ENCODE data around the gene ZNF689.

ZNF689 gene

DNA sequence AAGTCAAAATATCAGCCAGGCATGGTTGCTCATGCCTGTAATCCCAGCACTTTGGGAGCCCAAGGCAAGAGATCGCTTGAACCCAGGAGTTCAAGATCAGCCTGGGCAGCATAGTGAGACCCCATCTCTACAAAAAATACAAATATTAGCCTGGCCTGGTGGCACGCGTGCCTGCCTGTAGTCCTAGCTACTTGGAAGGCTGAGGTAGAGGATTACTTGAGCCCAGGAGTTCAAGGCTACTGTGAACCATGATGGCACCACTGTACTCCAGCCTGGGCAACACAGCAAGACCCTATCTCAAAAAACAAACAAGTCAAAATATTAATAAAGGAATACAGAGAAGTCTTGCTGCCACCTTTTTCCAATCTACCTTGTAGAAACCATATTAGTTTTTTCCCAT, 4.2 kb downstream of the ZNF689 start:
- Histone ChIP-seq H3K4me1 (peaks cover 6 to 28% (median 13%) of the 10 kb centered on the region in 4 donors), H3K4me3 (no peak overlapping the region), H3K36me3 (peaks cover 31 to 64% (median 46%) of the 10 kb centered on the region in 3 donors), H3K27me3 (no peaks in the 10 kb centered on the region), H3K9me3 (no peaks in the 10 kb centered on the region), H3K27ac (no peak overlapping the region)
- no peak for DNase-seq
- intact Hi-C loops (cut with DNase I; ENCODE audit: low total_unique reads): no loop called here
- TF ChIP-seq, protein P1, sequence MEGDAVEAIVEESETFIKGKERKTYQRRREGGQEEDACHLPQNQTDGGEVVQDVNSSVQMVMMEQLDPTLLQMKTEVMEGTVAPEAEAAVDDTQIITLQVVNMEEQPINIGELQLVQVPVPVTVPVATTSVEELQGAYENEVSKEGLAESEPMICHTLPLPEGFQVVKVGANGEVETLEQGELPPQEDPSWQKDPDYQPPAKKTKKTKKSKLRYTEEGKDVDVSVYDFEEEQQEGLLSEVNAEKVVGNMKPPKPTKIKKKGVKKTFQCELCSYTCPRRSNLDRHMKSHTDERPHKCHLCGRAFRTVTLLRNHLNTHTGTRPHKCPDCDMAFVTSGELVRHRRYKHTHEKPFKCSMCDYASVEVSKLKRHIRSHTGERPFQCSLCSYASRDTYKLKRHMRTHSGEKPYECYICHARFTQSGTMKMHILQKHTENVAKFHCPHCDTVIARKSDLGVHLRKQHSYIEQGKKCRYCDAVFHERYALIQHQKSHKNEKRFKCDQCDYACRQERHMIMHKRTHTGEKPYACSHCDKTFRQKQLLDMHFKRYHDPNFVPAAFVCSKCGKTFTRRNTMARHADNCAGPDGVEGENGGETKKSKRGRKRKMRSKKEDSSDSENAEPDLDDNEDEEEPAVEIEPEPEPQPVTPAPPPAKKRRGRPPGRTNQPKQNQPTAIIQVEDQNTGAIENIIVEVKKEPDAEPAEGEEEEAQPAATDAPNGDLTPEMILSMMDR (IDR thresholded peaks at IDR 0.05): no peak

DNA sequence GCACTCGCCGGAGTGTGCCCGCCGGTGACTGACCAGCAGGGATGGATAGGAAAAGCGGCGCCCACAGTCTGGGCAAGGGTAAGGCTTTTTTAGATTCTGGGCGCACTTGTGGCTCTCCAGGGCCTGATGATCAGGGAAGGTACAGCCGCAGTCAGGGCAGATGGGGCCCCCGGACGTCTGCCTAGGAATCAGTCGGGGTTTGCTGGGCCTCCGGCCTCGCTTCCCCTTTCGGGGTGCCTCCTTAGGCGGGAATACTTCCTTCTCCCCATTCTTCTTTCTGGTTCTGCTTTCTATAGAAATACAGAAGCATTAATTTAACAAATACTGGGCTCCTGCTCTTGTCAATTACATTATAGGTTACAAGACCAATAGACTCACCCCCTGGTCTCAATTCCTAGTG, 5.0 kb downstream of the ZNF689 start:
- intact Hi-C loops (cut with DNase I; ENCODE audit: low total_unique reads): no loop called here
- TF ChIP-seq, protein P1 (IDR thresholded peaks at IDR 0.05): no peak

DNA sequence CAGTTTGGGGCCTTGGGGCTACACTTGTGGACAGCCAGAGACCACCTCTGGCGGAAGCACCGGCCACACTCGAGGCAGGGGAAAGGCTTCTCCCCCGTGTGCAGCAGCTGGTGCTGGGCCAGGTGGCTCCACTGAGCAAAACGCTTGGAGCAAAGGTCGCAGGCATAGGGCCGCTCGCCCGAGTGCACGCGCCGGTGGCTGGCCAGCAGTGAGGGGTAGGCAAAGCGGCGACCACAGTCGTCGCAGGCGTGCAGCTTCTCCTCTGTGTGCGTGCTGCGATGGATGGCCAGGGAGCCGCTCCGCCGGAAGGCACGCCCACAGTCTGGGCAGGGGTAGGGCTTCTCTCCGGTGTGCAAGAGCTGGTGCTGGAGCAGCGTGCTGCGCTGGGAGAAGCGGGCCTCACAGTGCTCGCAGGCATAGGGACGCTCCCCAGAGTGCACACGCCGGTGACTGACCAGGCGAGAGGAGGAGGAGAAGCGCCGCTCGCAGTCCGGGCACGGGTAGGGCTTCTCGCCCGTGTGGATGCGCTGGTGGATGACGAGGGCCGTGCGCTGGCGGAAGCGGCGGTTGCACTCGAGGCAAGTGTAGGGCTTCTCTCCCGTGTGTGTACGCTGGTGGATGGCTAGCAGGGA, 5.8 kb downstream of the ZNF689 start:
- Histone ChIP-seq H3K27ac (no peak overlapping the region), H3K4me1 (peaks cover 0 to 20% (median 7%) of the 10 kb centered on the region in 4 donors), H3K27me3 (no peaks in the 10 kb centered on the region), H3K36me3 (peaks cover 31 to 64% (median 46%) of the 10 kb centered on the region in 3 donors), H3K4me3 (no peak overlapping the region), H3K9me3 (no peaks in the 10 kb centered on the region)
- TF ChIP-seq, protein P1 (IDR thresholded peaks at IDR 0.05): no peak
- intact Hi-C loops (cut with DNase I; ENCODE audit: low total_unique reads): no loop called here
- no peak for DNase-seq

More for the DNA sequence above, 5.0 kb downstream of the ZNF689 start:
- no peak overlapping the region for H3K4me3 ChIP-seq
- no peaks in the 10 kb centered on the region for H3K27me3 ChIP-seq
- H3K27ac ChIP-seq: no peak overlapping the region
- no peaks in the 10 kb centered on the region for H3K9me3 ChIP-seq
- no peak for DNase-seq
- peaks cover 0 to 21% (median 7%) of the 10 kb centered on the region in 4 donors for H3K4me1 ChIP-seq
- H3K36me3 ChIP-seq: peaks cover 31 to 64% (median 46%) of the 10 kb centered on the region in 3 donors

DNA sequence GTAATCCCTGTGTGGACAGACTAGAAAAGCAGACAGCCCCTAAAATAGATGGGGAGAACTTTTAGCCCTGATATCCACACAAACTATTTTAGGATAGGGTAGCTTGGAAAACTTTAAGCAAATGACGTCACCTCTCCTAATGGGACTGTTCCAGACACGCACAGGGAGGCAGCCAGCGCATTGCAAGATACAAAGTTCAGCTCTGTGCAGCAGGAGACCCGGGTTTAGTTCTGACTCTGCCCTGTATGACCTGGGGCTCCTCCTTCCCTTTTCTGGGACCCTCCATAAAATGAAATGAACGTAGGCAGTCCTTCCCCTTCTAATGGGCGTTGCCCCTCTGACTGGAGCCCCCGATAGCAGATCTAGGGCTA, 6.3 kb downstream of the ZNF689 start:
- H3K27ac ChIP-seq: no peak overlapping the region
- intact Hi-C loops (cut with DNase I; ENCODE audit: low total_unique reads): no loop called here

DNA sequence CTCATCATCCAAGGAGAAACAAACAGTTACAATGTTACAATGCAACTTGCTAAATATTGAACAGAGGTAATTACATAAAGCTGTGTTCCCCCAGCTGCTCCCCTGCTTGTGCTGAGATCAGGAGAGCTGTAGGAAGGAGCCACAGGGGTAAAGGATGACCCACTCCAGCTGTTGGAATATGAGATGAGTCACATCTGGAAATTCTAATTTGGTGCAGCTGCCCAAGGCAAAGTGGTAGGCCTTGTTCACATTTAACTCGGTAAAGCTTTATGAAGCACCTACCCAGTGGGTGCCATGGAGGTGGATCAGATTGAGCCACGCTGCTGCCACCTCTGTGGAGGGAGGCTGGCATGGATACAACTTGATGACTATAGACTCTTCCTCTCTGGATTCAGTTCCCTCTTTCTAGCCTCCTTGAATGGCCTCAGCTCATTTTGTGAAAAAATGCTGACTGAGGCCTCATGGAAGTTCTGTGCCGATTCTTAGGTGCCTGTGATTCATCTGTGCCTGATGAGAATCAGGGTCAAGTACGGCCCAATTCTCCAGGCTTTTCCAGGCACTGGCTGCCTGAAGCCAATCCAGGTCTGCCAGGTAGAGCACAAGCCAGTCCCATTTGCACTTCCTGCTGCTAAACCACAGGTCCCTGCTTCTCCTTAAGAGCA, 7.4 kb downstream of the ZNF689 start:
- intact Hi-C loops (cut with DNase I; ENCODE audit: low total_unique reads): no loop called here
- Histone ChIP-seq H3K4me1 (peaks cover 0 to 4% (median 0%) of the 10 kb centered on the region in 4 donors), H3K27ac (no peak overlapping the region), H3K4me3 (no peak overlapping the region), H3K36me3 (peaks cover 27 to 60% (median 42%) of the 10 kb centered on the region in 3 donors), H3K9me3 (no peaks in the 10 kb centered on the region), H3K27me3 (no peaks in the 10 kb centered on the region)
- DNase-seq: no peak
- TF ChIP-seq, protein P1 (IDR thresholded peaks at IDR 0.05): no peak

More for the DNA sequence above, 6.3 kb downstream of the ZNF689 start:
- TF ChIP-seq, protein P1 (IDR thresholded peaks at IDR 0.05): no peak
- no peak overlapping the region for H3K4me3 ChIP-seq
- DNase-seq: no peak
- peaks cover 31 to 64% (median 46%) of the 10 kb centered on the region in 3 donors for H3K36me3 ChIP-seq
- H3K9me3 ChIP-seq: no peaks in the 10 kb centered on the region
- peaks cover 0 to 15% (median 5%) of the 10 kb centered on the region in 4 donors for H3K4me1 ChIP-seq
- no peaks in the 10 kb centered on the region for H3K27me3 ChIP-seq

Data from tibial artery (tissue), 4 donors.